Measurements from ENCODE around the gene DLGAP4. TPM values are rescaled to one million over a fixed set of nuclear protein-coding genes. Genes with fewer than 3 reads are reported as not detected.
A peak's percentile ranks its signal among the peaks of the same experiment; 100 is the strongest.

DLGAP4 gene
- total and polyA plus RNA-seq, 2 of the 13 experiments (the other 11 are each of a cell fraction or from before 2014, with no cell fraction given) = 15.2 to 26.7 TPM

DNA sequence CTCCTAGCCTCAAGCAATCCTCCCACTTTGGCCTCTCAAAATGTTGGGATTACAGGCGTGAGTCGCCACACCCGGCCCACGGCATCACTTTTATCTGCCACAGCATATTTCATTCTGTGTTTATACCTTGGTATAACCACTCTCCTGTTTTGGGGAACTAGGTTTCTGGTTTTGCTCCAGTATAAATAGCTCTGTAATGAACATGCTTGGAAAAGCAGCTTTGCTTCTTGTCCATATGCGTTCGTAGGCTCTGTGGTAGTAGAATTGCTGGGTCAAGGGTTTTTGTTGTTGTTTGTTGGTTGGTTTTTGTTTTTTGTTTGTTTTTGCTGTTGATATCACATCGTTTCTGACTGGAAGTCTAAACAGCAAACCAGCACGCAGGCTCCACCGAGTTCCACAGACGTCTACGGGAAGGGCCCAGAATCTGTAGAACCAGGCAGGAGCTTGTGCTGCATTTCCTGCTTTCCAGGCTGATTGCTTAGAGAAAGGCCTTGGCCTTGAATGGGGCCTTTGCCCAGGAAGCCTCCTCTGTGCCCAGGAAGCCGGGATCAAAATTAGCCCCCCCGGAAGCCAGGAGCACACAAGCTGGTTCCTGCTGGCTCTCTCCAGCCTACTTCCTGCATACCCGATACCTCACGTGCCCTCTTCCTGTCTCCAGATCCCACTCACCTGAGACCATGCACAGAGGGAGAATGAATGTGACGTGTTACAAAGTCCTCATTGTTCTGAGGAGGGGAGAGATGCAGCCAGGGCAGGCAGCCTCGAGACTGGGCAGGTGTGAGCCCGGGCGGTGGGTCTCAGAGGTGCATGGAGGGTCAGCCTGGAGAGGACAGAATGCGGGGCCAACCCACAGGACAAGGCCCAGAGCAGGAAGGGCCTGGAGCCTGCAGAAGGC, 35.1 kb upstream of the DLGAP4 start (continued):
- TF ChIP-seq ZNF337 (CRISPR knock-in tag; IDR thresholded peaks at IDR 0.05; ENCODE audit: borderline replicate concordance, low read depth) (no peak), ZNF562 (CRISPR knock-in tag; IDR thresholded peaks at IDR 0.05; ENCODE audit: borderline replicate concordance) (no peak), ZNF615 (CRISPR knock-in tag; IDR thresholded peaks at IDR 0.05; ENCODE audit: borderline replicate concordance) (no peak), FOXA3 (CRISPR knock-in tag; IDR thresholded peaks at IDR 0.05) (peak; percentile 29; the same call in 1 of the 2 replicates), SATB2 (CRISPR knock-in tag; IDR thresholded peaks at IDR 0.05) (no peak), ZMYM3 (CRISPR knock-in tag; IDR thresholded peaks at IDR 0.05) (no peak; the same call in 1 of the 2 replicates), NAIF1 (CRISPR knock-in tag; IDR thresholded peaks at IDR 0.05; ENCODE audit: borderline replicate concordance) (no peak), ZC3H4 (CRISPR knock-in tag; IDR thresholded peaks at IDR 0.05; ENCODE audit: borderline replicate concordance) (no peak), ZNF557 (CRISPR knock-in tag; IDR thresholded peaks at IDR 0.05) (no peak), CREB1 (IDR thresholded peaks at IDR 0.05) (peak; percentile 16; the same call in 1 of the 2 replicates), CREB1 (CRISPR knock-in tag; IDR thresholded peaks at IDR 0.05) (peak; percentile 83), MED8 (CRISPR knock-in tag; IDR thresholded peaks at IDR 0.05; ENCODE audit: insufficient replicate concordance) (no peak), ZNF251 (CRISPR knock-in tag; IDR thresholded peaks at IDR 0.05) (no peak), ZNF547 (CRISPR knock-in tag; IDR thresholded peaks at IDR 0.05) (no peak), RXRA (CRISPR knock-in tag; IDR thresholded peaks at IDR 0.05) (peak; percentile 81), RCOR2 (CRISPR knock-in tag; IDR thresholded peaks at IDR 0.05) (peak; percentile 61; the same call in 1 of the 2 replicates), ZNF34 (CRISPR knock-in tag; IDR thresholded peaks at IDR 0.05; ENCODE audit: borderline replicate concordance) (no peak), ELF1 (CRISPR knock-in tag; IDR thresholded peaks at IDR 0.05) (peak; percentile 93), RFXAP (CRISPR knock-in tag; IDR thresholded peaks at IDR 0.05; ENCODE audit: borderline replicate concordance) (no peak; the same call in 1 of the 2 replicates), PHF5A (CRISPR knock-in tag; IDR thresholded peaks at IDR 0.05; ENCODE audit: low read depth, unreplicated experiment) (no peak), RFX1 (IDR thresholded peaks at IDR 0.05) (no peak), ZNF781 (CRISPR knock-in tag; IDR thresholded peaks at IDR 0.05; ENCODE audit: borderline replicate concordance, not compliant biosample characterization) (no peak), IRF2 (CRISPR knock-in tag; IDR thresholded peaks at IDR 0.05) (peak; percentile 65; the same call in 1 of the 2 replicates), ZNF776 (CRISPR knock-in tag; IDR thresholded peaks at IDR 0.05) (no peak), SMAD3 (CRISPR knock-in tag; IDR thresholded peaks at IDR 0.05) (no peak)
- TF ChIP-seq, protein P1, sequence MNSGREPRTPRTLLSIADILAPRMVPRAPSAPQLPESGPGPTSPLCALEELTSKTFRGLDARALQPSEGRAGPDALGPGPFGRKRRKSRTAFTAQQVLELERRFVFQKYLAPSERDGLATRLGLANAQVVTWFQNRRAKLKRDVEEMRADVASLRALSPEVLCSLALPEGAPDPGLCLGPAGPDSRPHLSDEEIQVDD (CRISPR knock-in tag; IDR thresholded peaks at IDR 0.05; ENCODE audit: borderline replicate concordance) = no peak
- TF ChIP-seq, protein P2, sequence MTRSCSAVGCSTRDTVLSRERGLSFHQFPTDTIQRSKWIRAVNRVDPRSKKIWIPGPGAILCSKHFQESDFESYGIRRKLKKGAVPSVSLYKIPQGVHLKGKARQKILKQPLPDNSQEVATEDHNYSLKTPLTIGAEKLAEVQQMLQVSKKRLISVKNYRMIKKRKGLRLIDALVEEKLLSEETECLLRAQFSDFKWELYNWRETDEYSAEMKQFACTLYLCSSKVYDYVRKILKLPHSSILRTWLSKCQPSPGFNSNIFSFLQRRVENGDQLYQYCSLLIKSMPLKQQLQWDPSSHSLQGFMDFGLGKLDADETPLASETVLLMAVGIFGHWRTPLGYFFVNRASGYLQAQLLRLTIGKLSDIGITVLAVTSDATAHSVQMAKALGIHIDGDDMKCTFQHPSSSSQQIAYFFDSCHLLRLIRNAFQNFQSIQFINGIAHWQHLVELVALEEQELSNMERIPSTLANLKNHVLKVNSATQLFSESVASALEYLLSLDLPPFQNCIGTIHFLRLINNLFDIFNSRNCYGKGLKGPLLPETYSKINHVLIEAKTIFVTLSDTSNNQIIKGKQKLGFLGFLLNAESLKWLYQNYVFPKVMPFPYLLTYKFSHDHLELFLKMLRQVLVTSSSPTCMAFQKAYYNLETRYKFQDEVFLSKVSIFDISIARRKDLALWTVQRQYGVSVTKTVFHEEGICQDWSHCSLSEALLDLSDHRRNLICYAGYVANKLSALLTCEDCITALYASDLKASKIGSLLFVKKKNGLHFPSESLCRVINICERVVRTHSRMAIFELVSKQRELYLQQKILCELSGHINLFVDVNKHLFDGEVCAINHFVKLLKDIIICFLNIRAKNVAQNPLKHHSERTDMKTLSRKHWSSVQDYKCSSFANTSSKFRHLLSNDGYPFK (CRISPR knock-in tag; IDR thresholded peaks at IDR 0.05; ENCODE audit: borderline replicate concordance) = peak; percentile 70; the same call in 1 of the 2 replicates
- TF ChIP-seq, protein P3, sequence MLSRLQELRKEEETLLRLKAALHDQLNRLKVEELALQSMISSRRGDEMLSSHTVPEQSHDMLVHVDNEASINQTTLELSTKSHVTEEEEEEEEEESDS (CRISPR knock-in tag; IDR thresholded peaks at IDR 0.05; ENCODE audit: borderline replicate concordance) = no peak
- TF ChIP-seq, protein P4, sequence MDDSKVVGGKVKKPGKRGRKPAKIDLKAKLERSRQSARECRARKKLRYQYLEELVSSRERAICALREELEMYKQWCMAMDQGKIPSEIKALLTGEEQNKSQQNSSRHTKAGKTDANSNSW (CRISPR knock-in tag; IDR thresholded peaks at IDR 0.05; ENCODE audit: borderline replicate concordance) = no peak

Data from HepG2 (cell line).